Measurements from ENCODE around the gene MSL1.

- no peak for TF ChIP-seq BRCA1 (CRISPR knock-in tag; IDR thresholded peaks at IDR 0.05)
- no peak for TF ChIP-seq FIP1L1 (IDR thresholded peaks at IDR 0.05; ENCODE audit: borderline replicate concordance, insufficient read depth, low read depth, low read length)
- TF ChIP-seq REST (IDR thresholded peaks at IDR 0.05; ENCODE audit: borderline replicate concordance in 1 of 2, low read depth in 1 of 2, low read length in 2 of 2) = no peak
- TF ChIP-seq NFRKB (IDR thresholded peaks at IDR 0.05) = no peak
- no peak for TF ChIP-seq ZNF670 (CRISPR knock-in tag; IDR thresholded peaks at IDR 0.05; ENCODE audit: borderline replicate concordance)
- no peak for TF ChIP-seq YY1 (IDR thresholded peaks at IDR 0.05; ENCODE audit: insufficient read depth, insufficient replicate concordance, low read depth, low read length)
- TF ChIP-seq ZNF143 (CRISPR knock-in tag; IDR thresholded peaks at IDR 0.05) = no peak
- no peak for TF ChIP-seq MTA1 (CRISPR knock-in tag; IDR thresholded peaks at IDR 0.05; ENCODE audit: borderline replicate concordance)
- TF ChIP-seq MAF1 (CRISPR knock-in tag; IDR thresholded peaks at IDR 0.05; ENCODE audit: borderline replicate concordance) = no peak
- TF ChIP-seq ESRRA (CRISPR knock-in tag; IDR thresholded peaks at IDR 0.05; ENCODE audit: low read depth) = no peak
Observed at GRCh38 chr17:40099619-40100418, 22.0 kb upstream of the MSL1 start.
